ENCODE results near the gene NAA60.

Gene NAA60

GRCh38 chr16:3514621-3515020 lies 71.1 kb downstream of the NAA60 start:
- TF ChIP-seq CTCF (IDR thresholded peaks at IDR 0.05; ENCODE audit: insufficient read depth, missing control alignments) = no peak
- no peak for DNase-seq (ENCODE audit: insufficient read length, low spot score)
- FAIRE-seq = no peak

- TF ChIP-seq CTCF (IDR thresholded peaks at IDR 0.05; ENCODE audit: insufficient read depth, missing control alignments) = no peak
- FAIRE-seq = no peak
- no peak for DNase-seq (ENCODE audit: insufficient read length, low spot score)
Observed at GRCh38 chr16:3515897-3516296, 72.4 kb downstream of the NAA60 start.

- FAIRE-seq (no peak), DNase-seq (ENCODE audit: insufficient read length, low spot score) (no peak)
- TF ChIP-seq CTCF (IDR thresholded peaks at IDR 0.05; ENCODE audit: insufficient read depth, missing control alignments) = no peak
Observed at GRCh38 chr16:3518292-3518985, 75.0 kb downstream of the NAA60 start.

GRCh38 chr16:3518986-3519348 lies 75.5 kb downstream of the NAA60 start:
- no peak for TF ChIP-seq CTCF (IDR thresholded peaks at IDR 0.05; ENCODE audit: insufficient read depth, missing control alignments)
- FAIRE-seq (no peak), DNase-seq (ENCODE audit: insufficient read length, low spot score) (no peak)

- no peak for TF ChIP-seq CTCF (IDR thresholded peaks at IDR 0.05; ENCODE audit: insufficient read depth, missing control alignments)
- DNase-seq (ENCODE audit: insufficient read length, low spot score) (no peak), FAIRE-seq (no peak)
Observed at GRCh38 chr16:3519581-3519980, 76.1 kb downstream of the NAA60 start.

GRCh38 chr16:3520413-3520812 lies 76.9 kb downstream of the NAA60 start:
- FAIRE-seq (no peak), DNase-seq (ENCODE audit: insufficient read length, low spot score) (no peak)
- TF ChIP-seq CTCF (IDR thresholded peaks at IDR 0.05; ENCODE audit: insufficient read depth, missing control alignments) = no peak

- no peak for FAIRE-seq
- no peak for DNase-seq (ENCODE audit: insufficient read length, low spot score)
- TF ChIP-seq CTCF (IDR thresholded peaks at IDR 0.05; ENCODE audit: insufficient read depth, missing control alignments) = no peak
Observed at GRCh38 chr16:3520841-3521240, 77.4 kb downstream of the NAA60 start.

Measured in D721Med (cell line).